ENCODE measurements around the gene MAEL.

DNA sequence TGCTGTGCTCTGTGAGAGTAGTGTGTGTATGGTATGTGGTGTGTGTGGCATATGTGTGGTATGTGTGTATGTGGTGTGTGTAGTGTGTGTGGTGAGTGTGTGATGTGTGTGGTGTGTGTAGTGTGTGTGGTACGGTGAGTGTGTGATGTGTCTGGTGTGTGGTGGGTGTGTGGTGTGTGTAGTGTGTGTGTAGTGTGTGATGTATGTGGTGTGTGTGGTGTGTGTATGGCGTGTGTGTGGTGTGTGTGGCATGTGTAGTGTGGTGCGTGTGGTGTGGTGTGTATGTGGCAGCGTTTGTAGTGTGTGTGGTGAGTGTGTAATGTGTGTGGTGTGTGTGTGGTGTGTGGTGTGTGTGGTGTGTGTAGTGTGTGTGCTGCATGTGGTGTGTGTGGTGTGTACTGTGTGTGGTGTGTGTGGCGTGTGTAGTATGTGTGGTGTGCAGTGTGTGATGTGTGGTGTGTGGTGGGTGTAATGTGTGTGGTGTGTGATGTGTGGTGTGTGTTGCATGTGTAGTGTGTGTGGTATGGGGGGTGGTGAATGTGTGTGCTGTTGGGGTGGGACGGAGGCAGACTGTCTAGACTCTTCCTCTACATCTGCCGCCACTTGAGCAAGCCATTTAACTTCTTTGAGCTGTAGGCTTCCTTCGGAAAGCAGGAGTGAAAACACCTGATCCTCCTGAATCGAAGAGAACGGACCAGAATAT, 67.6 kb downstream of the MAEL start:
- TF ChIP-seq CTCF (IDR thresholded peaks at IDR 0.05) (no peak), POLR2A (IDR thresholded peaks at IDR 0.05) (no peak), POLR2AphosphoS5 (IDR thresholded peaks at IDR 0.05) (no peak)

All from prostate gland (tissue), 2 donors.